Parathyroid adenoma (tissue), 2 donors: ENCODE measurements around the gene RIN3.

Source experiments
- H2AFZ ChIP-seq: fragments of 300-600 bp; sonication (generic); one replicate; pipeline ENCODE4 v1.7.0; 2017; ENCODE audit warnings: antibody characterized with exemption, mild to moderate bottlenecking
- H3K27ac ChIP-seq: fragments of 300-600 bp; sonication (generic); one replicate; pipeline ENCODE4 v1.7.0; 2017
- H3K27me3 ChIP-seq: fragments of 300-600 bp; sonication (generic); one replicate; pipeline ENCODE4 v1.7.0; 2017; ENCODE audit warnings: low read length; ENCODE audit not compliant: control insufficient read depth, insufficient read depth
- H3K36me3 ChIP-seq: fragments of 300-600 bp; sonication (generic); one replicate; pipeline ENCODE4 v1.7.0; 2017; ENCODE audit warnings: low read length; ENCODE audit not compliant: control insufficient read depth, insufficient read depth
- H3K4me1 ChIP-seq: fragments of 300-600 bp; sonication (generic); one replicate; pipeline ENCODE4 v1.7.0; 2017; ENCODE audit warnings: control low read depth
- H3K4me2 ChIP-seq: fragments of 300-600 bp; sonication (generic); one replicate; pipeline ENCODE4 v1.7.0; 2017; ENCODE audit warnings: low read length
- H3K4me3 ChIP-seq: fragments of 300-600 bp; sonication (generic); one replicate; pipeline ENCODE4 v1.7.0; 2017; ENCODE audit warnings: low read depth, low read length
- H3K79me2 ChIP-seq: fragments of 300-600 bp; sonication (generic); one replicate; pipeline ENCODE4 v1.7.0; 2017; ENCODE audit warnings: control low read depth
- H3K9ac ChIP-seq: fragments of 300-600 bp; sonication (generic); one replicate; pipeline ENCODE4 v1.7.0; 2017; ENCODE audit warnings: mild to moderate bottlenecking
- H3K9me3 ChIP-seq: fragments of 300-600 bp; sonication (generic); one replicate; pipeline ENCODE4 v1.7.0; 2017; ENCODE audit warnings: low read length; ENCODE audit not compliant: control insufficient read depth
- TF ChIP-seq, protein P1 (sequence below): fragments of 300-600 bp; sonication (generic); IDR thresholded peaks from one replicate; pipeline ENCODE4 v1.7.0; 2017; ENCODE audit warnings: antibody characterized with exemption, mild to moderate bottlenecking
- donor health status: primary hyperparathyroidism.

Gene RIN3

DNA sequence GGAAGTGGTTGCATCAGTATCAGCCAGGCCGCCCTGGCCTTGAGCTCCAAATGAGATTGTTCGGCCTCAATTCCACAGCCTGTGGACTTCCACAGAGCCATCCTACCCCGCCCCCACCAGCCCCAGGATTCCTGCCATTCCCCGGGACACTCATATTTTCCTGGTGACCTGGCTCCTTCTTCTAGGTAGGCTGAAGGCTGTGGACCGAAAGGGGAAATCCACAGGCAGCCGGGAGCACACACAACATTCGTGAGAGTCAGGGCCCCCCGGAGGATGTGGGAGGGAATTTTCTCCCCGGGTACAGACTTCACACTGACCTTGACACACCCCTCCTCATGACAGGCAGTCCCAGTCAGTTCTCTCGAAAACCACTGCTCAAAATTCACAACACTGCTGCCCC, 39.9 kb downstream of the RIN3 start:
- H3K9me3 ChIP-seq, result no peaks in the 10 kb centered on the region
- no peak overlapping the region for H3K4me2 ChIP-seq
- H3K4me1 ChIP-seq, result peaks cover 7% of the 10 kb centered on the region
- TF ChIP-seq, protein P1, sequence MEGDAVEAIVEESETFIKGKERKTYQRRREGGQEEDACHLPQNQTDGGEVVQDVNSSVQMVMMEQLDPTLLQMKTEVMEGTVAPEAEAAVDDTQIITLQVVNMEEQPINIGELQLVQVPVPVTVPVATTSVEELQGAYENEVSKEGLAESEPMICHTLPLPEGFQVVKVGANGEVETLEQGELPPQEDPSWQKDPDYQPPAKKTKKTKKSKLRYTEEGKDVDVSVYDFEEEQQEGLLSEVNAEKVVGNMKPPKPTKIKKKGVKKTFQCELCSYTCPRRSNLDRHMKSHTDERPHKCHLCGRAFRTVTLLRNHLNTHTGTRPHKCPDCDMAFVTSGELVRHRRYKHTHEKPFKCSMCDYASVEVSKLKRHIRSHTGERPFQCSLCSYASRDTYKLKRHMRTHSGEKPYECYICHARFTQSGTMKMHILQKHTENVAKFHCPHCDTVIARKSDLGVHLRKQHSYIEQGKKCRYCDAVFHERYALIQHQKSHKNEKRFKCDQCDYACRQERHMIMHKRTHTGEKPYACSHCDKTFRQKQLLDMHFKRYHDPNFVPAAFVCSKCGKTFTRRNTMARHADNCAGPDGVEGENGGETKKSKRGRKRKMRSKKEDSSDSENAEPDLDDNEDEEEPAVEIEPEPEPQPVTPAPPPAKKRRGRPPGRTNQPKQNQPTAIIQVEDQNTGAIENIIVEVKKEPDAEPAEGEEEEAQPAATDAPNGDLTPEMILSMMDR, result no peak
- H3K27ac ChIP-seq, result no peak overlapping the region
- H3K27me3 ChIP-seq, result no peaks in the 10 kb centered on the region
- no peak overlapping the region for H3K9ac ChIP-seq
- peaks cover 14% of the 10 kb centered on the region for H3K79me2 ChIP-seq
- H2AFZ ChIP-seq, result no peak overlapping the region
- no peaks in the 10 kb centered on the region for H3K36me3 ChIP-seq
- H3K4me3 ChIP-seq, result no peak overlapping the region

DNA sequence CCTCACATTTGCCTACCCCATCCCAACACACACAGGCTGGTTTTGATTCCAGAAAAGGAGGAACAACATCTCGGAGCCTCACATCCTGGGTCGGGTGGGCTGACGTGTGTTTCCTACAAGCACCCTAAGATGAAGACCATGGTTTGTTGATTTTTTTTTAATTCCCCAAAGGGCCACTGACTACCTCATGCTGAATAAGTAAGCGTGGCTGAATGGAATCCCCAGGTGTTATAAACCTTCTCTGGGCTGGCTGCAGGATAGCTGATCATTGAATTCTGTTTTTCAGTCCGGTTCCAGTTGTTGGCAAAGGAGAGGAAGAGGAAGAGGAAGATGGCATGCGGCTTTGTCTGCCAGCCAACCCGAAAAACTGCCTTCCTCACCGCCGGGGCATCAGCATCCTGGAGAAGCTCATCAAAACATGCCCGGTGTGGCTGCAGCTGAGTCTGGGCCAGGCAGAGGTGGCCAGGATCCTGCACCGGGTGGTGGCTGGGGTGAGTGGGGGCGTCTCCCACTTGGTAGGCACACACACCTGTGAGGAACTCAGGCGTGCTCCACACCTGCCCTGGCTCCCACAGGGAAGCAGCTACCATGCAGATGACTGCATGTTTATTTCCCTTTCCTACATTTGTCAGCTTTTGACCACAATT, 42.0 kb downstream of the RIN3 start:
- H3K4me1 ChIP-seq, result no peaks in the 10 kb centered on the region
- no peaks in the 10 kb centered on the region for H3K27me3 ChIP-seq
- no peak overlapping the region for H2AFZ ChIP-seq
- no peaks in the 10 kb centered on the region for H3K36me3 ChIP-seq
- H3K9me3 ChIP-seq, result no peaks in the 10 kb centered on the region
- H3K9ac ChIP-seq, result no peak overlapping the region
- H3K4me3 ChIP-seq, result no peak overlapping the region
- no peak overlapping the region for H3K27ac ChIP-seq
- H3K4me2 ChIP-seq, result no peak overlapping the region
- H3K79me2 ChIP-seq, result peaks cover 22% of the 10 kb centered on the region
- TF ChIP-seq, protein P1, result no peak

DNA sequence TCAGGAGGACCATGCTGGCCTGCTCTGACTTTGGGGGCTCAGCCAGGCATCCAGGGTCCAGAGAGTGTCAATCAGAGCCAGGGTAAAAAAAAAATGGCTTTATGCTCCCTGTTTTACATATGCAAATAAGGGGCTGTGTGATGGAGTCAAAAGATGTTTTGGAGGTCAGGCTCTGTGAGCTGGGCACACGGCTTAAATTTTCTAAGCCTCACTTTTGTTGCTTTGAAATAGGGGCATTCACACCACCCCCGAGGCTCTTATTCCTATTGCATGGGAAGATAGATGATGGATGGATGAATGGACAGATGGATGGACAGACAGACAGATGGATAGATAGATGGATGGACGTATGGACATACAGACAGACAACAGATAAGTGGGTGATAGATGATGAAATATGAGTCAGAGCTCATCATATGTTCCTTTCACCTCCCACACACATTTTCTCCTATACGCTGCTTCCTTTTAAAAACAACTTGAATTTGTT, 42.7 kb downstream of the RIN3 start:
- Histone ChIP-seq H3K36me3 (no peaks in the 10 kb centered on the region), H3K4me1 (no peaks in the 10 kb centered on the region), H3K27me3 (no peaks in the 10 kb centered on the region), H3K9ac (no peak overlapping the region), H2AFZ (no peak overlapping the region), H3K4me3 (no peak overlapping the region), H3K9me3 (no peaks in the 10 kb centered on the region), H3K27ac (no peak overlapping the region), H3K79me2 (peaks cover 23% of the 10 kb centered on the region), H3K4me2 (no peak overlapping the region)
- TF ChIP-seq, protein P1, result no peak

DNA sequence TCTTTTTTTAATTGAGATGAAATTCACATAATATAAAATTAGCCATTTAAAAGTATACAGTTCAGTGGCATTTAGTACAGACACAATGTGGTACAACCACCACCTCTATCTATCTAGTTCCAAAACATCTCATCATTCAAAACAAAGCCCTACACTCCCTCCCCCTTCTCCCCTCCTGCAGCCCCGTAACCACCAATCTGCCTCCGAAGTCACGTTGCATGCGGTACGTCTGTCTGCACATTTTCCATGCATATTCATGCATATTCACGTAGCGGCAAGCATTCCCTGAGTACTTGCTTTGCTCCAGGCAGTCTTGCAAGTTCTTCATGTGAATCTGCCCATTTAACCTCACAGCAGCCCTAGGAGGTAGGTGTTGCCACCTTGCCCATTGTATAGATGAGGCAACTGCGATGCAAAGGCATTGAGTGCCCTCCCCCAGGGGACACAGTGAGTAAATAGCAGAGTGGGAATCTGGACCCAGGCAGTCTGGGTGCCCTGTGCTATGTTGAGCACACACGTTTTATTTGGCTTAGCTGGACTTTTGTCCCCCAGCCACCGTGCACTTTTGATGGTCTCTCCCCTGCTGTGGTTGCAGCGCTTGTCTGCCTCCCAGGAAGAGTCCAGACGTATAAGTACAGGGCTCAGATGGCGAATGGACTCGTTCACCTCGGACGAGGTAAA, 43.4 kb downstream of the RIN3 start:
- H3K27ac ChIP-seq, result no peak overlapping the region
- no peaks in the 10 kb centered on the region for H3K36me3 ChIP-seq
- H3K9me3 ChIP-seq, result no peaks in the 10 kb centered on the region
- peaks cover 19% of the 10 kb centered on the region for H3K79me2 ChIP-seq
- H3K9ac ChIP-seq, result no peak overlapping the region
- H3K4me2 ChIP-seq, result no peak overlapping the region
- TF ChIP-seq, protein P1, result no peak
- H3K4me1 ChIP-seq, result no peaks in the 10 kb centered on the region
- H3K4me3 ChIP-seq, result no peak overlapping the region
- no peak overlapping the region for H2AFZ ChIP-seq
- H3K27me3 ChIP-seq, result no peaks in the 10 kb centered on the region
